IgD-negative memory B cell (primary cell): ENCODE results near the gene GALNT10. TPM values are rescaled to one million over a fixed set of nuclear protein-coding genes. Genes with fewer than 3 reads are reported as not detected.

Experiments used
- H3K27ac Mint-ChIP-seq, 3 donors: one replicate each; pipeline ENCODE4 v1.8.0; 2020 to 2022; ENCODE audit warnings: mild to moderate bottlenecking in 3 of 3, mixed read lengths in 3 of 3, moderate library complexity in 1 of 3
- H3K27me3 Mint-ChIP-seq: one replicate; pipeline ENCODE4 v1.8.0; 2021; ENCODE audit warnings: mixed read lengths
- H3K36me3 Mint-ChIP-seq: one replicate; pipeline ENCODE4 v1.8.0; 2020; ENCODE audit warnings: mild to moderate bottlenecking, mixed read lengths
- H3K4me1 Mint-ChIP-seq, 3 donors: one replicate each; pipeline ENCODE4 v1.8.0; 2020 to 2022; ENCODE audit warnings: mixed read lengths in 3 of 3, mild to moderate bottlenecking in 1 of 3
- H3K4me3 Mint-ChIP-seq, 4 donors: one replicate each; pipeline ENCODE4 v1.8.0; 2020 to 2022; ENCODE audit warnings: mild to moderate bottlenecking in 4 of 4, mixed read lengths in 4 of 4, moderate library complexity in 3 of 4
- H3K9me3 Mint-ChIP-seq, 3 donors: one replicate each; pipeline ENCODE4 v1.8.0; 2020 to 2021; ENCODE audit warnings: mixed read lengths in 3 of 3, mild to moderate bottlenecking in 1 of 3
- polyA plus RNA-seq: library from polyadenylated mRNA; unstranded; fragments of 300-500 nt; fragmentation: Illumina TruSeq; gene quantifications from one replicate; pipeline ENCODE4 v1.2.3, GENCODE V29; 2021

The GALNT10 gene
- polyA plus RNA-seq, 1 donor from 2014 or later: 25.0 TPM

DNA sequence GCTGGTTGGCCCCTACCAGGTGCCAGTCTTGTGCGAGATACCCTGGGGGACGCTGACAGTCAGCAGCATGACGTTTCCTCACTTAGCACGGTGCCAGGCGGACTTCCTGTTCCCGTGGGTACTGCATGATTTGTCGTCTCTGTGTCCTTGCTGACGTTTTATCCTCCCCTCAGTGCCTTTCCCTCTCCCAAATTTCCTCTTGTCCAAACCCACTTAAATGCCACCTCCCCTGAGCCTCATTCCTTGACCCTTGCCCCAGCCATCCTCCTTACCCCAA, 194.6 kb downstream of the GALNT10 start:
- H3K4me1 Mint-ChIP-seq: peaks cover 25 to 27% (median 26%) of the 10 kb centered on the region in 3 donors
- H3K27ac Mint-ChIP-seq: peak overlapping the region; percentile 58 to 99 (median 95)
- H3K4me3 Mint-ChIP-seq: peak overlapping the region; percentile 23 to 92 (median 72)
- H3K27me3 Mint-ChIP-seq: no peaks in the 10 kb centered on the region
- no peaks in the 10 kb centered on the region for H3K9me3 Mint-ChIP-seq
- peaks cover 12% of the 10 kb centered on the region for H3K36me3 Mint-ChIP-seq

DNA sequence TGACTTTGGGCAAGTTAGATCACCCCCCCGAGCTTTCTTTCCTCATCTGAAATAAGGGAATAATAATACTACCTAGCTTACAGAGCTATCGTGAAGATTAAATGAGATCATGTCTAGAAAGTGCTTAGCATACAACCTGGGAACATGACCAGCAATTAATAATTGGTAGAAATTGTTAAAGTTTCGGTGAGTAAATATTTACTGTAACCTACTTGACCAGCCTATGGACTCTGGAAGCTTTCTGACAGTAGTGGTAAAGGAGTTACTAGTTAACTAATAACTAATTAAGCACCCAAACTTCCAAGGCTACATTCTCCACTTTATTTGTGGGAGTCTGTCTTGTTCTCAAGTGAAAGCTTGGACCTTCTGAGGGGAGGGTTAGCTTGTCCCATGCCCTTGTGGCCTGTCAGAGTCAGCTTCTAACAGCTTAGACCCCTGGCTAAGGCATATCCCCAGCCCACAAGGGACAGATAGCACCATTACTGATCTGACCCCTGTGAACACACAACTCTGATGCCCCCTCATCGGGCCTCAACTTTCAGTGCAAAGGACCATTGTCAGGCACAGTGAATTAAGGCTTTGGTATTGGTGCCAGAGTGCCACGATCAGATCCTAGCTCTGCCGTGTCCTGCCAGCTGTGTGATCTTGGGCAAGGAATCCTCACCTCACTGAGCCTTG, 196.6 kb downstream of the GALNT10 start:
- Mint-ChIP-seq H3K4me3 (no peak overlapping the region), H3K36me3 (peaks cover 7% of the 10 kb centered on the region), H3K27me3 (no peaks in the 10 kb centered on the region), H3K9me3 (no peaks in the 10 kb centered on the region), H3K27ac (peak overlapping the region in 1 of 3 donors; percentile 11), H3K4me1 (peaks cover 20 to 30% (median 27%) of the 10 kb centered on the region in 3 donors)

DNA sequence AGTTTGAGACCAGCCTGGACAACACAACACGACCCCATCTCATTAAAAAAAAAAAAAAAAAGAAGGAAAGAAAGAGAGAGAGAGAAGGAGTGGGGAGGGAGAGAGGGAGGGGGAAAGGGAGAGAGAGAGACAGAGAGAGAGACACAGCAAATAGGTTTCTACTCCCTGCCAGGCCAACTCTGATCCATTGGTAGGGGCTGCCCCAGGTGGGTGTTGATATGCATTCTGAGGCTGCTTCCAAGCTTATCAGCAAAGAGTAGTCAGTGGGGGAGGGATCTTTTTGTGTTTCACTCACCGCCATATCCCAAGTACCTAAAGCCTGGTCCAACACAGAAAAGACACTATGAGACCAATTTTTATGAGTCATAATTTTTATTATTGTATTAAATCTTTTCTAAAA, 198.3 kb downstream of the GALNT10 start:
- H3K4me1 Mint-ChIP-seq: peaks cover 16 to 24% (median 19%) of the 10 kb centered on the region in 3 donors
- H3K4me3 Mint-ChIP-seq: no peak overlapping the region
- peaks cover 6% of the 10 kb centered on the region for H3K36me3 Mint-ChIP-seq
- H3K27ac Mint-ChIP-seq: peak overlapping the region in 1 of 3 donors; percentile 16
- H3K9me3 Mint-ChIP-seq: no peaks in the 10 kb centered on the region
- no peaks in the 10 kb centered on the region for H3K27me3 Mint-ChIP-seq

DNA sequence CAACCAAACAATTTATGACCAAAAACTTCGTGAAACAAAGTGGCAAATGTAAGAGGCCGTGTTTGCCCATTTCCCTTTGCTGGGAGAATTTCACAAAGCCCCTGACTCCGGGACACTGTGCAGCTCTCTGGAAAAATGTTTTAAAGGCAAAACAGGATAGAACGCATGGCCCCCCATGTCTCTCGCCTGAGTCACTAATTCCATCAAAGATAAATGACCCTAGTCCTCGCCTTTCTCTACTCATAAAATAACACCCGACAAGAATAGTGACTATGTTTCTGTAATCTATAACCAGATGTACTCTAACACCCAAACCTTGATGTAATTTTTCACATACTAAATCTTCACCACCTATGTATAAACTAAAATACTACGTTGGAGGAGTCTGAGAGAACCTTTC, 199.6 kb downstream of the GALNT10 start:
- peak overlapping the region in 1 of 4 donors; percentile 29 for H3K4me3 Mint-ChIP-seq
- H3K36me3 Mint-ChIP-seq: peaks cover 6% of the 10 kb centered on the region

DNA sequence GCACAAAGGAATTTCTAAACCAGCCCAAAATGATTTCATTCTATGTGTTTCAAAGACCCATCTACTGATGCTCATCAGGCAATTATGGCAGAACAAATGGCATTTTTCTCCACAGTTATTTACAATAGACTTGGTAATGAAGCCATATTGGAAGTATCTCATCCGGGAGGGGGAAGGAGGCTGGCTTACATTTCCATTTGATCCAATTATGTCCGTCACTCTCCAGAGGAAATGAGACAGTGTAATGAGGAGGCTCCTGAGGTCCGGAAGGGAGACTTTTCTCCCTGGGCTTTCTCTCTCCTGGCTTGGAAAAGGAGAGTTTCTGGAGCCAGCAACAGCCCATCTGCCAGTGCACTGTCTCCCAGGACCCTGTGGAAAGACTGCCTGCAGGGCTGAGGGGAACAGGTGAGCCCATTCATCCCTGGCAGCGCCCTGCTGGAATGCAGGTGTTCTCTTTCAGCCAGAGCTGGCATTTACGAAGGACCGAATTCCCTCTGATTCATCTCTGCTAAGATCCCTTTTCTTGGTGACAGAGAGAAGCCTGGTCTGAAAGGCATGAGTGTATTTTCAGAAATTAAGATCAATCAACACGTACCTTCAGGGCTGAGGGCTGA, 200.3 kb downstream of the GALNT10 start:
- H3K4me1 Mint-ChIP-seq: peaks cover 15 to 22% (median 15%) of the 10 kb centered on the region in 3 donors
- H3K4me3 Mint-ChIP-seq: no peak overlapping the region
- no peaks in the 10 kb centered on the region for H3K9me3 Mint-ChIP-seq
- no peaks in the 10 kb centered on the region for H3K27me3 Mint-ChIP-seq
- H3K27ac Mint-ChIP-seq: no peak overlapping the region
- peaks cover 6% of the 10 kb centered on the region for H3K36me3 Mint-ChIP-seq

More for the DNA sequence above, 199.6 kb downstream of the GALNT10 start:
- Mint-ChIP-seq H3K4me1 (peaks cover 13 to 20% (median 14%) of the 10 kb centered on the region in 3 donors), H3K27ac (peak overlapping the region in 1 of 3 donors; percentile 28), H3K9me3 (no peaks in the 10 kb centered on the region), H3K27me3 (no peaks in the 10 kb centered on the region)

DNA sequence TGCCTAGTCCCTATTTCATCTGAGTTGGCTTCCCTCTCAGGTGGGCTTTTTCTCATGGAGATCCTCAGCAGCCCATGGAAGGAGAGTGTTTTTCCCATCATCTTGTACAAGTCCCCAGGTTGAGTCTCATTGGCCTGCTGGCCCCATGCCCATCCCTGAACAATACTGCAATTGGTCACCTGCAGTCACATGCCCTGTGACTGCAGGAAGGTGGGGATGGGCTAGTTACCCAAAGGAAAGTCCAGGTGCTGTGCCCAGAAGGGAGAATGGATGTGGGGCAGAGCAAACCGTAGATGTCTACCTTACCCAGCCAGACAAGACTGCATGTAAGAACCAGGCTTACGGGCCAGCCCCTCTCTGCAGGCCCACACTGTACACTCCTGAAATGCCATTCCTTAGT, 201.3 kb downstream of the GALNT10 start:
- H3K9me3 Mint-ChIP-seq: no peaks in the 10 kb centered on the region
- H3K4me1 Mint-ChIP-seq: peaks cover 17 to 26% (median 17%) of the 10 kb centered on the region in 3 donors
- no peaks in the 10 kb centered on the region for H3K27me3 Mint-ChIP-seq
- no peak overlapping the region for H3K4me3 Mint-ChIP-seq
- H3K27ac Mint-ChIP-seq: peak overlapping the region in 1 of 3 donors; percentile 55
- peaks cover 6% of the 10 kb centered on the region for H3K36me3 Mint-ChIP-seq

DNA sequence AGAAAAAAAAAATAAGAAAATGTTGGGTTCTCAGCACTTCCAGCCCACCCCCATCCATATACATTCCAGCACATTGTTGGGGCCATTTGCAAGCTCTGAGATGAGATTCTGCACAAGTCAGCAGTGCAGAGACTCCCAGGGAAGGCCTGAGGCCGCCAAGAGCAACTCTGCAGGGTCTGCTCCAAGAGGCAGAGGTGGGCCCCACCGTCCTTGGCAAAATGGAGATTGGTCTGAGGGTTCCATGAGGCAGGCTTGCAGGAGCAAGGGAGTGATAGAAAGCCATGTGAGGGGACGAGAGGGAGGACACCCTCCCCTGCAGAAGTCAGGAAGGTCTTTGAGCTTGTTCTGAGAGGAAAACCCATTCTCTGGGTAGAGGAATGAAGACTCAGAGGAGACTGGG, 203.3 kb downstream of the GALNT10 start:
- H3K27ac Mint-ChIP-seq: peak overlapping the region in 1 of 3 donors; percentile 32
- no peaks in the 10 kb centered on the region for H3K9me3 Mint-ChIP-seq
- H3K4me3 Mint-ChIP-seq: no peak overlapping the region
- H3K4me1 Mint-ChIP-seq: peaks cover 17 to 26% (median 19%) of the 10 kb centered on the region in 3 donors
- H3K27me3 Mint-ChIP-seq: no peaks in the 10 kb centered on the region
- peaks cover 6% of the 10 kb centered on the region for H3K36me3 Mint-ChIP-seq

DNA sequence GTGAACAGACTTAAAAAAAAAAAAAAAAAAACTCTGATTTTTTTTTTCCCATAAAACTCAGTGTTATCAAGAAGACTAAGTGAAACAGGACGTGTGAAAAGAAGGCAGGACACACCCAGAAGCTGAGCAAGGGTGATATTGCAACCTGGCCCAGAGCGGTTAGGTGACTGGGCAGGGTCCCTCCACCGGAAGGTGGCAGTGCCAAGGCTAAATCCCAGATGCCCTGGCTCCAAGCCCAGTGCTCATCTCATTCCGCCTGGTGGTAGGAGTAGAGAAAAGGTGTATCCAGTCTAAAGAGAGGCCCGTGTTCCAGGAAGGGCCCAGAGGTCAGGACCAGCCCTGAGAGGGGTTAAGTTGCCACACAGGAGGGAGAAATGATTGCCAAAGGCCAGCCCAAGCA, 203.8 kb downstream of the GALNT10 start:
- Mint-ChIP-seq H3K27ac (peak overlapping the region in 1 of 3 donors; percentile 32), H3K36me3 (peaks cover 6% of the 10 kb centered on the region), H3K27me3 (no peaks in the 10 kb centered on the region), H3K4me3 (no peak overlapping the region), H3K4me1 (peaks cover 17 to 26% (median 19%) of the 10 kb centered on the region in 3 donors), H3K9me3 (no peaks in the 10 kb centered on the region)

DNA sequence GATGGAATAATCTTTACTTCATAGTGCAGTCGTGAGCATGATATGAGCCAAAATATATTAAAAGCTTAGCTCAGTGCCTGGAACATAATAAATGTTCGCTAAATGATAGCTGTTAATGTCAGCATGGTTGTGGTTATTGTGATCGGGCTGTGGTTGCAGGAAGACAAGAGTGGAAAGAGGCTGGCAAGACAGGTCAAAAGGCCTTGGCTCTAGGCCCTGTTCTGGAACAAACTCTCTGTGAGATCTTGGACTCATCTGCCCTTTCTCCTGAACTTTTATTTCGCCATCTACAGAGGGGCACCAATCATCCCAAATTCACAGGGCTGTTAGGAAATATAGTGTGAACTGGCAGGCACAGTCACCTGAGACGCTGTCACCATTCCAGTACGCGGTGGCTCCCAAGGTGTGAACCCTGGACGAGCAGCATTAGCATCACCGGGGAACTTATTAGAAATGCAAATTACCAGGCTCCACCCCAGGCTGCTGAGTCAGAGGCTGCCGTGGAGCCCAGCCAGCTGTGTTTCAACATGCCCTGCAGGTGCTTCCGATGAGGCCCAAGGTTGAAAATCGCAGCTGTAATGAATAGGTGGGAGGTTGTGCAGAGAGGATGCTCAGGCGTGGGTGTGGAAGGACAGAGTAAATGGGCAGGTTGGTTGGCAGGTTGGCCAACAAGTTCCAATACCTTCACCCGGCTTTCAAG, 205.0 kb downstream of the GALNT10 start:
- peak overlapping the region; percentile 44 to 80 (median 67) for H3K27ac Mint-ChIP-seq
- H3K4me3 Mint-ChIP-seq: peak overlapping the region in 3 of 4 donors; percentile 2 to 56 (median 51)
- peaks cover 17 to 19% (median 18%) of the 10 kb centered on the region in 3 donors for H3K4me1 Mint-ChIP-seq
- no peaks in the 10 kb centered on the region for H3K9me3 Mint-ChIP-seq
- H3K27me3 Mint-ChIP-seq: no peaks in the 10 kb centered on the region
- peaks cover 6% of the 10 kb centered on the region for H3K36me3 Mint-ChIP-seq

DNA sequence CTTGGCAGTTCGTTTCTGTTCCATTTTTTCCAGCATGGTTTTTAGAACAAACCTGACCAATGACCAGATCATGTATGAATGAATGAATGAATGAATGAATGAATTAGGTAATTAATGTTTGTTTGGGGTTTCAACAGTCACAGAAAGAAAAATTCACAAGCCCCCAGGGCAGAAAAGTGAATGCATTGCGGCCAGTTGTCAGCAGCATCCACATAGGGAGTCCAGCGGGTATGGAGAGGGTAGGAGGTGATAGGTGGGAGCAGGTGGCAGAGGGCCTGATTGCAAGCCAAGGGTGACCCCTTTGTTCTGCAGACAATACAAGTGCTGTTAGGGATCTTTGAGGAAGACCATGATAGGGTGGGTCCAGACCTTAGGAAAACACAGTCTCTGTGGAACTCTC, 205.6 kb downstream of the GALNT10 start:
- Mint-ChIP-seq H3K9me3 (no peaks in the 10 kb centered on the region), H3K36me3 (peaks cover 7% of the 10 kb centered on the region), H3K27ac (peak overlapping the region; percentile 44 to 80 (median 67))

DNA sequence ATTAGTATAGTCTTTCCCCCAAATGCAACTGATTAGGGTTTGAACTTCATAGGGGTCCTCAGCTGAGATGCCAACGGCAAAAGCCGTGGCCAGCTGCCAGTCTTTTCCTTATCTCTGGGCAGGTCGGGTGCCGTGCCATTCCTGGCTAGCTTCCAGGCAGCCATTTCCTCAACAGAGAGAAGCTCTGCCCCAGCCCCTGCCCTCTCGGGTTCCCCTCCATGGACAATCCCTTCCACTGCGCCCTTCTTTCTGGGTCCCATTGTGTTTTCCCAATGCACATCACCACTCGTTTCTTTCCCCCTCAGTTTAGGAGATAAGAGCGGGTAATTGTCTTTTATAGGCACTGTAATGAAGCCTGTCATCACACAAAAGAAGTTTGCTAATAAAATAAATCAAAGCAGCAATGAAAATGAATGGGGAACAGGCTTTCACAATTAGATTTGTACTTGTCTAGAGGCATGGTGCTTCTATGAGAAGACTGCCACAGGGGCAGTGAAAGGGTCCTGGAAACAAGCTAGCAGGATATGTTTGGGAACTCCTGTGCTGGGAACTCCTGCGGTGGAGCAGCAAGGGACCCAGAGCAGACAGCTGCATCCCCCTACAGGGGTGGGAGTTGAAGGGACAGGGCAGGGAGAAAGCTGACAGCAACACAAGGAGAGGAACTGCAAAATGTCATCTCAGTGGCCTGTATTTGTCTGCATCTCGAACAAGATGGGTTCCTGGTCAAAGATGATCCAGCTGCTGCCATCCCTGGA, 207.3 kb downstream of the GALNT10 start:
- Mint-ChIP-seq H3K27me3 (no peaks in the 10 kb centered on the region), H3K4me1 (peaks cover 17 to 19% (median 18%) of the 10 kb centered on the region in 3 donors), H3K4me3 (no peak overlapping the region), H3K36me3 (peaks cover 2% of the 10 kb centered on the region), H3K27ac (no peak overlapping the region), H3K9me3 (no peaks in the 10 kb centered on the region)

More for the DNA sequence above, 205.6 kb downstream of the GALNT10 start:
- H3K27me3 Mint-ChIP-seq: no peaks in the 10 kb centered on the region
- peak overlapping the region in 3 of 4 donors; percentile 2 to 51 (median 34) for H3K4me3 Mint-ChIP-seq
- peaks cover 17 to 19% (median 18%) of the 10 kb centered on the region in 3 donors for H3K4me1 Mint-ChIP-seq

DNA sequence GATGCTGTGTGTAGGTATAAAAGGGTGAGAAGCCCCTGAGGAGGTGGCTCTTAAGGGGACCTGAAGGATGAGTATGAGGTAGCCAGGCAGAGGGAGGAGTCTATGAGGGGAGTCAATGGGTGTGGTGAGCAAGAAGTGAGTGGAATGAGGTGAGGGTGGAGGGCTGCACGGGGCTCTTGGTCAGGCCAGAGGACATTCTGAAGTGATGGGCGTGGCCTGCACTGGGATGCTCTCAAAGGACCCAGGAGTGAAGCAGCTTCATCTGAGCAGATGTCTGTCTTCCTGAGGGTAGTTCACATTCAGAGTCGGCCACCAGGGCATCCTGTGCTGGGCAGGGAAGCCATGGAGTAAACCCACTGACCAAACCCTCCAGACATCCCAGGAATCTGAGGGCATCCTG, 210.1 kb downstream of the GALNT10 start:
- Mint-ChIP-seq H3K9me3 (no peaks in the 10 kb centered on the region), H3K4me1 (peaks cover 6 to 15% (median 7%) of the 10 kb centered on the region in 3 donors), H3K27ac (peak overlapping the region in 1 of 3 donors; percentile 13)

DNA sequence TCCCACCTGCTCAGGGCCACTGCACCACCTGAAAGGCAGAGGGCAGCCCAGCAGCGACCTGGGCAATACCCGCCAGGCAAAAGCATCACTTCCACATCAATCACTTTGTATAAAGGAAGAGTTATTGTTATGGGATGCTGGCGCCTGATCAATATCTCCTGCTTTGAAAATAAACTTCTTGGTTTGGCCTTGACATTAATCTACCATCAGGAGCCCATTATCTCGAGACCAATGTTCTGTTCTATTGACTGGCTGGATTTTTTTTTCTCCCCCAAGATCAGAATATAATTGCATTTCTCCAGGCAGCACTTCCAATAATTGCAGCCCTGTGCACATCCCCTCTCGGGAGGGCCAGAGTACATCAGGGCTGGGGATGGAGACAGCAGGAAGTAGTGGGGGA, 210.8 kb downstream of the GALNT10 start:
- Mint-ChIP-seq H3K9me3 (no peaks in the 10 kb centered on the region), H3K27ac (peak overlapping the region in 1 of 3 donors; percentile 43)

More for the DNA sequence above, 210.1 kb downstream of the GALNT10 start:
- peak overlapping the region in 1 of 4 donors; percentile 22 for H3K4me3 Mint-ChIP-seq
- H3K36me3 Mint-ChIP-seq: peaks cover 2% of the 10 kb centered on the region
- no peaks in the 10 kb centered on the region for H3K27me3 Mint-ChIP-seq

DNA sequence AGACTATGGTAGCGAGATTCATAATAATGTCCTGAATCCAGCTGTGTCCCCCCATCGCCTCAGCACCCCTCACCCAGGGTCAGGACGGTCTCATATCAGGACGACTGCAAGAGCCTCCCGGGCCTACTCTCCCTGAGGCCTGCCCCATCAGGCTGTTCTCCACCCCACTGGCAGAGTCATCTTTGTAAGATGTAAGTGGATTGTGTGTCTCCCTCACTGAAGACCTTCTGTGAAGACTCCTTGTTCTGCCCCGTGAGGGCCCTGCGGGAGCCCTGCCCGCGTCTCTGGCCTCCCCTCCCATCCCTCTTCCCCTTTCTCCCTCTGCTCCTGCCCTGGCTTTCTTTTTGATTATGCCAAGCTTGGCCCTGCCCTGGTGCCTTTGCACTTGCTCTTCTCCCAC, 211.4 kb downstream of the GALNT10 start:
- Mint-ChIP-seq H3K36me3 (peaks cover 2% of the 10 kb centered on the region), H3K4me1 (peaks cover 0 to 9% (median 3%) of the 10 kb centered on the region in 3 donors), H3K27me3 (no peaks in the 10 kb centered on the region), H3K4me3 (no peak overlapping the region), H3K27ac (peak overlapping the region in 1 of 3 donors; percentile 43), H3K9me3 (no peaks in the 10 kb centered on the region)

More for the DNA sequence above, 210.8 kb downstream of the GALNT10 start:
- Mint-ChIP-seq H3K36me3 (peaks cover 2% of the 10 kb centered on the region), H3K27me3 (no peaks in the 10 kb centered on the region), H3K4me1 (peaks cover 0 to 9% (median 3%) of the 10 kb centered on the region in 3 donors), H3K4me3 (no peak overlapping the region)
